GM21737 (cell line): ENCODE results near the gene ANKRD53.
A peak's percentile ranks its signal among the peaks of the same experiment; 100 is the strongest.

ENCODE experiments used
- ATAC-seq: cut with Tn5 transposase; IDR thresholded peaks from one replicate; pipeline ENCODE4 v1.9.1; 2021; ENCODE audit warnings: mild to moderate bottlenecking, moderate library complexity; ENCODE audit not compliant: unreplicated experiment

ANKRD53 gene

DNA sequence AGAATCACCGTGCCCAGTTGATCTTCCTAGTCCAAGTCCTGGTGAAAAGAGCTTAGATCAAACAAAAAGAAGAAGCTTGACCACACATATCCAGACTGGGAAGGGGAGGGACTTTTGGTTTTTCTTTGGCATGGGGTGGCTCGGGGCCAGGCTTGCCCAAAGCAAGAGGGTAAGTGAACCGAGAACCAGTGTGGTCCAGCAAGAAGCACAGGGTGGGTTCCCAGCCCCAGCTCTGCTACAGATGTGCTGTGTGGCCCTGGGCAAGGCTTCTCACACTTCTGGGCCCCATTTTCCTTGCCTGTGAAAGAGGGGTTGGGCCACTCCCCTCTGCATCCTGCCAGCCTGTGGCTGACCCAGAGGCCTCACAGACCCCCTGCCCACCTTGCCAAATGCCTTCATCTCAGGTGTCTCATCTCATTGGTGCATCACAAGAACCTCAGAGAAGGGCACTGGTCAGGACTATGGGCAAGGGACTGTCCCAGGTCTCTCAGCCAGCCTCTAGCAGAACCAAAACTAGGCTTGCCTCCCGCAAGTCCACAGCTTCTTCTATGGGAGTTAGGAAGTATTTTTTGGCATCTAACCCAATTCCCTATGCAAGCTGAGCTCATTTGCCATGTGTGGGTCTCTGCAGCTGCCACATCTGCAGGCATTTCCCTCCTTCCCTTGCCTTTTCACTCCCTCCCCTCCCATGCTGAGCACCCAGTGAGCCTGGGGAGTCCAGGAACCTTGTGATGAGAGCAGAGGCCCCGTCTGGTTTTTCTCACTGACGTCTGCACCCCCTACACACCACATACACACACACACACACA, 35.8 kb upstream of the ANKRD53 start:
- ATAC-seq, result no peak

DNA sequence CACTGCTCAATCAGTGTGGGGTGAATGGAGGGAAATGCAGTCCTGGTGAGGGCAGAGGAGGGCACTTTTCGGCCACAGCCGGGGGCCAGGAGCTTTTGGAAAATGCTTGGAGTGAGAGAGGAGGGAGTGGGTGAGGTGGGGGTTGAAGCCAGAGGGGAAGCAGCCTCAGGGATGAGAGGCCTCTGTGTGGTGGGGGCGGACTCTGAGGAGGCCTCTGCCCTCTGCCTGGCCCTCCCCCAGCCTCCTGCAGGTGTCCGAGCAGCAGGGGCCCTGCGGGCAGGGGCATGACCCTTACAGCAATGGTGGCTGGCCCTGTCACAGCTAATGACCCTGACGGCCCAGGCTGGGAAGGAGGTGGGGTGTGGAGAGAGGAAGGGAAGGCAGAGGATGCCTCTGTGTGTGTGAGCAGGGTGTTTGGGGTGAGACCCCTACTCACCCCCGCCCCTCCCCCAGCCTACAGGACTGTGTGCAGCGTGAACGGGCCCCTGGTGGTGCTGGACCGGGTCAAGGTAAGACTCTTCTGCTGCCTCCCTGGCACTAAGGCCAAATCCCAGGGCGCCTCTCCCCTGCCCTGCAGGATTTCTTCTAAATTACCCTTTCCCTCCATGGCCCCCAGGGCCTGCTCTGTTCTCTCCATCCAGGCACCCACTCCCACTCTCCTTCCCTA, 35.1 kb upstream of the ANKRD53 start:
- ATAC-seq, result no peak

DNA sequence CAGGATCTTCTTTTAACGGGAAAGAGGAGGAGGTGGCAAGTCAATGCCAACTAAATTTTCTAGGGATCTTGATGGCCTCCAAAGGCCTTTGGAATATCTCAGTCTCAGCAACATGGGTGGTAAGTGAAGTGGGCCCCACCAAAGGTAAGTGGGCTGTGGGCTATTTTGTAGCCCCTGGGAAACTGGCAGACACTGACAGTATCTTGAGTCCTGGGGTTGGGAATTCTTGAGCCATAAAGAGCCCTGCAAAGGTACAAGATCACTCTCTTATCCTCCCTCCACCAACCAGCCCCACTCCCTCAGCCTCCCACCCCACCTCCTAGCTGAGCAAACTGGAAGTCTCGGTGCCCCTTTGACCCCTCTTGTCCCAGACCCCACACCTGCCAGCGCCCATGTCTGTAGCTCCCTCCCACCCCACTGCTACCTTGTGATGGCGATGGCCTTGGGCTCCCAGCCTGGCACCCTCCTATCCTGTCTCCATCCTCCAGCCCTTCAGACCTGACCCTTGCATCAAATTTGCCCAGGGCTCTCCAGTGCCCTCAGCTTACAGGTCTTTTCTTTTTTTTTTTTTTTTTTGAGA, 34.2 kb upstream of the ANKRD53 start:
- no peak for ATAC-seq

DNA sequence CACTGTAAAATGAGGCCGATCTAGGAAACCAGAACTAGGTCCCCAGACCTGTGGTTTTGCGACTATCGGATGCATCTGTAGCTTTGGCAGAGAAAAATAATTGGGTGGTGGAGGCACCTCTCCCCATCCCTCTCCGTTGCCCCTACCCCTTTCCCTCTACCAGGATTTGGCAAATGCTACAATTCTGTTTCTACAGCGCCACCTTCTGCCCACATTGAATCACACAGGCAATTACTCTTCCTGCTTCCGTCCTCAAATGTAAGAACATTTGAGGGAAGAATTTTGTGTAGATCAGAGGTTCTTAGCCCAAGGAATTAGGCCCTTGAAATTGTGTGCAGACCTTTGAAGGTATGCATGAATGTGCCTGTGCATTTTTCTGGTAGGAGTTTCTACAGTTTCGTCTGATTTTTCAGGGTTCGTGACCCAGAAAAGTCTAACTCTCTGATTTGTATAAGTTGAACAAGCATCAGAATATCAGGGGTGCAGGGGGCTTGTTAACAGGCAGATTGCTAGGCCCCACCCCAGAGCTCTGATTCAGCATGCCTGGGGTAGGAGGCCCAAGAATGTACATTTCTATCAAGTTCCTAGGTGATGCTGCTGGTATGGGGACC, 31.5 kb upstream of the ANKRD53 start:
- no peak for ATAC-seq

DNA sequence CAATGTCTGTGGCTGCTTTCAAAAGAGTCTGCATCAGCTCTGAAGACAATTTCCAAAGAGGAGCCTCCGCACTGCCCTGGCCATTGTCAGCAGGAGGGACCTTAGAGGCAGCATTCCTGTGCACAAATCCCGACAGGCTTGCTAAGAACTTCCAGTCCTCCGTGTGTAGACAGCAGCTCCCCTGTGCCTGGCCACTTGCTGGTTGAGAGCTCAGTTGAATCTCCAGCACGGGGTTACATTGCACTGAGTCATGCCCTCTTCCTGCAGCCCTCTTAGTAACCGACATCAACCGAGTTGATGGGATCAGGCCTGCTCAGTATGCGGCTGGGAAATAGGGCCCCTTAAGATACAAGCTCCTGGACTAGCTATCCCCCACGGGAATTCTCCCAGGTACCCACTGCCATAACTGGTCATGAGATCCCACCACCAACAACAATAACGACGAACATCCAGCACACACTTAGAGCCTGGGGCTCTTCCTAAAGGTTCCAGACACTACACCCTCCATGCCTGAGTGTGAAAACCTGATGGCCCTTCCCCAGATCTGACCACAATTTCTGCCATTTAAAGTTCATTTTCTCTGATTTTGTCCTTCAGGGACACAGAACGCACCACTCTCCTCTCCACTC, 30.8 kb upstream of the ANKRD53 start:
- ATAC-seq, result no peak

DNA sequence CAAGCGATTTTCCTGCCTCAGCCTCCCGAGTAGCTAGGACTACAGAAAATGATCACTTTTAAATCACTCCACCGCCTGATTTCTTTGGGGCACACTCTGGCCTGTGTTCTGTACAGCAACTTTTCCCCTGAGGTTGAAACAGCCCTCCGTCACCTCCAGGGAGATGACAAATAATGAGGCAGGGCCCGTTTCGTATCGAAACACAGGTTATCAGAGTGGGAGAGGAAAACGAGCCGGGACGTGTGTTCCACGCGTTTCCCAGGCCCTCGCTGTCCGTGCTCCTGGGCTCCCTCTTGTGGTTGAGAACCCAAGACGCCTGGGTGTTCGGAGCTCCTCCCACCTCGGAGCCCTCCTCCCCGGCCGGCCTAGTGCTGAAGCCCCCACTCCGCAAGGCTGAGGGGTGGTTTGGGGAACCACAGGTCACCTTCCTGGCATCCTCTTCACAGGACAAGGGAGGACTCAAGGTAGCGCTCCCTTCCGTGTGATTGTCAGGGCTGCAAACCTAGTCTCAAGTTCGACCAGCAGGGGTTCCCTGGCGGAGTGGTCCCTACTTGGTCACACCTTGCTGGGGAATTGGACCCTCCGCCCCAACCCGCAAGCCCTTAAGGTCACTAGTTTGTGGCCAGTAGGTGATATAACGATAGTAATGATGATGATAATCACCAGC, 30.0 kb upstream of the ANKRD53 start:
- peak; percentile 67 for ATAC-seq

DNA sequence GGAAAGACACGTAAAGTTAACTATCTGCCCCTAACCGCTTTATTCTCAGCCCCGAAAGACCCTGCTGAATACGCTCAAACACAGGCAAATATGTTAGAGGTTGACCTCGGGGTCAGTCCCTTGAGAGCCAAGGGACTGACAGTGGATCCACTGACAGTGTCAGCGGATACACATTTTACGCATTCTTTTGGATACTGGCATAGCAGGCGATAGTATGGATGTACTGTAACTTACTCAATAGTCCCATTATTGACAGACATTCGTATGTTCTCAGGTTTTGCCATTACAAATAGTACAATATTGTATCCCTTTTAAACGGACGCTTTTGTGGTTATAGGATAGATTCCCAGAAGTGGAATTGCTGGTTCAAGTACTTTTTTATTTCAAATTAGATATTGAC, 29.3 kb upstream of the ANKRD53 start:
- no peak for ATAC-seq

DNA sequence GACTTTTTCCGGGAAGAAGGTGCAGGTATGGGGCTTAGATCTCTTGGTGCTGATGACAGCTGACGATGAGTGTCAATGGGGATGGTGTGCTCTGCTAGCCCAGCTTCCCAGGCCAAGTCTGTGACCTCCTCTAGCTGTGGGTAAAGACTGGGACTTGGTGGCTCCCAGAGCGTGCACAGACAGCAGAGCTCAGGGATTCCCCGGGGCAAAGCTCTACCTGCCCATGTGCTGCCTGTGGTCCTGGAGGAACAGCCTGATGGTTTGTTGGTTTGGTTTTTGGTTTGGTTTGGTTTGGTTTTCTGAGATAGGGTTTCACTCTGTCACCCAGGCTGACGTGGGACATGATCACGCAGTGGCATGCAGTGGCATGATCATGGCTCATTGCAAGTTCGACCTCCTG, 23.5 kb upstream of the ANKRD53 start:
- no peak for ATAC-seq

DNA sequence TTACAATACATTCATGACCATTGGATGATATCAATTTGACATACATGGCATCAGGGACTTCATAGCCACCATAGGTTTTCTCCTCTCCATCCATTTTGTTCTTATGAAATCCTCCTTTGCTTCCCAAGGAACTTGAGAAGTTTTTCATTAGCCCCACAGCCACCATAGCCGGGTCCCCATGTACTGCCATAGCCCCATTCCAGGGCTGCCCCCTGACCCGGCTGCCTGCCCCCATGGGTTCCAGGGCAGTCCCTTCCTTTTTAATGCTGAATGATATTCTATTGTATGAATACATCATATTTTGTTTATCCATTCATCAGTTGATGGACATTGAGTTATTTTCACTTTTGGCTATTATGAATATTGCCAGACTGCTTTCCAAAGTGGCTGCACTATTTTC, 22.3 kb upstream of the ANKRD53 start:
- no peak for ATAC-seq

DNA sequence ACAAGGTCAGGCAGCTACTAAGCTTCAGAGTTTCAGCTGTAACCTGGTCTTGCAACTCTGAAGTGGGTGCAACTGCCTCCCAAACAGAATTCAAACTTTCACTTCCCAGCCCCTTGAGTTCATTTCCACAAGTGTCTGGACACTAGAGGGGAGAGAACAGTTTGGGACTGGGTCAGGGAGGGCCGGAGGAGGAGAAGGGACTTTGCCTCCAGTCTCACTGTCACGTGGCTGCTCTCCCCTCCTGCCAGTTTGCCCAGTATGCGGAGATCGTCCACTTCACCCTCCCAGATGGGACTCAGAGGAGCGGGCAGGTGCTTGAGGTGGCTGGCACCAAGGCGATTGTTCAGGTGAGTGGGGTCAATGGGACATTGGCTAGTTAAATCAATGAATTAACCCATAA, 20.6 kb upstream of the ANKRD53 start:
- no peak for ATAC-seq

DNA sequence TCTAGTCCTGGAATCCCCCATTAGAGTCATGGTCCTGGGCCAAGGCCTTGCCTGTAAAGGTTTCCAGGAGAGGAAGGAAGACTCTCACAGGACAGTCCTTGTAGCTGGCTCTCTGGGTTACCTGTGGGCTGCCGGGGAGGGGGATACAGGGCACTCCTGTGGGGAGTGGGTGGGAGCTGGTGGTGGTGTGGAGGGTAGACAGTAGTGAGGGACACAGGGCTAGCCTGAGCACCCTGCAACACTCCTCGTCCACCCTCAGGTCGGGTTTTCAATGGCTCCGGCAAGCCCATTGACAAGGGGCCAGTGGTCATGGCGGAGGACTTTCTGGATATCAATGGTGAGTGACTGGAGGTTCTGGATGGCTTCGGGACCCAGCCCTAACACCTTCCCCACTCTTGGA, 19.7 kb upstream of the ANKRD53 start:
- no peak for ATAC-seq

DNA sequence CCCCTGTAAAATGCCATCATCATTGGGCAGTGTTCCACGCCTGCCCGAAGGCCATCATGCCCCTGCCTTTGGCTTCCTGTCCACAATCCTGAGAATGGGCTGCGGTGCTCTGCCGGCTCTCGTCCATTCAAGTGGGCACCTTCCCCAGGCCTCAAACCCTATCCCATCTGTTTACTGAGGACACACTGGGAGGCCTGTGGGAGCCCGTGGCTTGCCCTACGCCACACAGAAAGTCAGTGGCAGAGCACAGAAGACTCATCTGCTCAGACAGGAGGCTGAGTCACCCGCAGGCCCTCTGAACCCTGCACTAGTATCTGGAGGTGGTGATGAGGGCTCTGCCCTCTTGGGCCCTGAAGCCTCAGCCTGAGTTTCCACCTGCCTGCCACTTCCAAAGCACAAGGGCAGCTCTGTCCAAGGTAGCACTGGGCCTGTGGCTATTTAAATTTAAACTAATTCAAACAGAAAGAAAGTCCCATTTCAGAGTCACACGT, 19.1 kb upstream of the ANKRD53 start:
- no peak for ATAC-seq

DNA sequence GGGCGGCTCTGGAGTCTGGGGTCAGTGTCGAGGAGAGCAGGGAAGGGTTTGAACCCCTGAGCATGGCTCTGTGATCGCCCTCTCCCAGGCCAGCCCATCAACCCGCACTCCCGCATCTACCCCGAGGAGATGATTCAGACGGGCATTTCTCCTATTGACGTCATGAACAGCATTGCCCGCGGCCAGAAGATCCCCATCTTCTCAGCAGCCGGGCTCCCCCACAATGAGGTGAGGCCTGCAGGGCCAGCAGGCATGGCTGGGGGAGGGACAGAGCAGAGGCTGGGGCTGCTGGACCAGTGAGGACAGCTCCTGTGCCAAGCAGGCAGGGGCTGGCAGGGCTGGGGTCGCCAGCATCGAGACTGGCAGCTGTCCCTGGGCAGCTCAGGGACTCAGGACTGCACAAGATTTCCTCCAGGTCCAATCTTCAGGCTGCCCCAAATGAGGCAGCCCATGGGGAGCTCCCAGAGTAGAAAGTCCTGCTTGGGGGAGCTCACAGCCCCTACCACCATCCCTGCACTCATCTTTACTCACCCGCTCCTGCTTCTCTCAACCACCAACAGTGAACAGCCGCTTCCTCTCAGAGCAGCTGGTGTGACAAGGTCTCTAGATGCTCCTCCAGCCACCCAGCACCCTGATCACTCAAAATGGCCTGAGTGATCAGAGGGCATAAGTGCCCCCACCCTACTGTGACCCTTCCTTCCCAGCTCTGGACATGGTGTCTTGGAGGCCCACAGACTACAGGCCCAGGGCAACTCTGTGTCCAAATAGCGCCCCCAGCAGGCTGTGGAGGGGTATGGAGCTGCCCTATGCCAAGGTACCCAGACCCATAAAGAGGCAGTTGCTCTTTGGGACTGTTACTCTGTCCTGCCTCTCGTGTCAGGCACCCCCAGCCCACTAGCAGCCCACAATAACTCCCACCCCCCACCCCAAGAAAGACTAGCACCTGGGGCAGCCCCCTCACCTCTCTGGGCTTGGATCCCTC, 18.3 kb upstream of the ANKRD53 start:
- no peak for ATAC-seq

DNA sequence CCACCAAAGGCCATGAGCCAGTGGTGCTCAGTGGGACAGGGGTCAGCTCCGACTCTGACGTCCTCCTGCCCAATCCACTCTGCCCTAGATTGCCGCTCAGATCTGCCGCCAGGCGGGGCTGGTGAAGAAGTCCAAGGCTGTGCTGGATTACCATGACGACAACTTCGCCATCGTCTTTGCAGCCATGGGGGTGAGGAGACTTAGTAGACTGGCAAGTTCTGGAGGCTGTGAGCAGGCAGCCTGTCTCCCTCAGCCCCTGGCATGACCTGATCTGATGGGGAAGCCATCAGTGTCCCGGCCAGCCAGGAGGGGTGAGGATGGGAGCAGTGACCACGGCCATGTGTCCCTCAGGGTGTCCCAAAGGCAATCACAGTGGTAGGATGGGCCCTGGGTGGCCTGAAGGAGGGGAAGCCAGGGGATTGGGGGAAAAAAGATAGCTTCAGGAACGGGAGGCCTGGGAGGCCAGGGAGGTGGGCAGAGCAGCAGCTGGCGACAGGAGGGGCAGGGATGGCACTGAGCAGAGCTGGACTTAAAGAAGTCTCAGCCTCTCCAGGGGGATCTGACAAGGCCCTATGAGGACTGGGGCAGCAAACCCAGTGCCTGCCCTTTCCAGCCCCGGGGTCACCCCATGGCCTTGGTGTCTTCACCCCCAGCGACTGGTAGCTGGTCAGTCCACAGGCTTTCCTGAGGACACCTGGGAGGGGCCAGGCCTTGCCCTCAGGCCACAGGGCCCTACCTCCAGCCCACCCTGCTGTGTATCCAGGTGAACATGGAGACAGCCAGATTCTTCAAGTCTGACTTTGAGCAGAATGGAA, 17.4 kb upstream of the ANKRD53 start:
- ATAC-seq, result no peak

DNA sequence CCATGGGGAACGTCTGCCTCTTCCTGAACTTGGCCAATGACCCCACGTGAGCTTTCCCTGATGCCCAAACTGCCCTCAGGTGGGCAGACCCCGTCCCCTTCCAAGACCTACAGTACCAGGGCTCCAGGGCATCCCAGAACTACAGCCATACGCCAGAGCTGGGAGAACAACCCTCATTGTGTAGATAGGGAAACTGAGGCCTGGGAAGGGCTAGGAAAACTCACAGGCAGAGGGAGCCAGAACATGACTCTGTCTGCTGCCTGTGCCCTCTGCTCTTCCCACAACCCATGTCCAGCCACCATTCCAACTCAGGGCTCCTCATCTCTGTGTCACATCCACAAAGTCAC, 16.8 kb upstream of the ANKRD53 start:
- no peak for ATAC-seq

DNA sequence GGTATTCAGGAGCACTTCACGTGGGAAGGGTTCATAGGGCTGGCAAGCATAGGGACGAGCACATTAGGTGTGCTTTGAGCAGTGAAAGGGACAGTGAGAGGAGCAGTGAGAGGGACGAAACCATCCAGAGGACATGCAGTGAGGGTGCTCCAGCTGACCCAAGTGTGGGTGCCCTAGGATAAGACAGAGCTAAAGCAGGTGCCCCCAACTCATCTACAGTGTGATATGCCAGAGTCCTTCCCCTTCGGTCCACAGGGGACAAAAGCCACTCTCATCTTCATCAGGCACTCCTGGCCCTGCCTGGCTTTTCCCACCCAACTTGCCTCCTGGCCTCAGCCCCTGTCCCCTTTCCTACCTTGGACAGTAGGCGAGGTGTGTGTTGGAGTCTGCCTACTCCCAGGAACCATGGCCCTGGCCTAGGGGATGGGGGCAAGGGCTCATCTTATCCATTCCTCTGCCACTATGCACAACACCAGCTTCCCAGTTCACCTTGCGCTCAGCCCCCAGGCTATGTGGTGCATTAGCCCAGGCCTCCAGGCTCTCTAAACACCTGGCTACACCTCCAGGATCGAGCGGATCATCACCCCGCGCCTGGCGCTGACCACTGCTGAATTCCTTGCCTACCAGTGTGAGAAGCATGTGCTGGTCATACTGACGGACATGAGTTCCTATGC, 16.1 kb upstream of the ANKRD53 start:
- ATAC-seq, result no peak

DNA sequence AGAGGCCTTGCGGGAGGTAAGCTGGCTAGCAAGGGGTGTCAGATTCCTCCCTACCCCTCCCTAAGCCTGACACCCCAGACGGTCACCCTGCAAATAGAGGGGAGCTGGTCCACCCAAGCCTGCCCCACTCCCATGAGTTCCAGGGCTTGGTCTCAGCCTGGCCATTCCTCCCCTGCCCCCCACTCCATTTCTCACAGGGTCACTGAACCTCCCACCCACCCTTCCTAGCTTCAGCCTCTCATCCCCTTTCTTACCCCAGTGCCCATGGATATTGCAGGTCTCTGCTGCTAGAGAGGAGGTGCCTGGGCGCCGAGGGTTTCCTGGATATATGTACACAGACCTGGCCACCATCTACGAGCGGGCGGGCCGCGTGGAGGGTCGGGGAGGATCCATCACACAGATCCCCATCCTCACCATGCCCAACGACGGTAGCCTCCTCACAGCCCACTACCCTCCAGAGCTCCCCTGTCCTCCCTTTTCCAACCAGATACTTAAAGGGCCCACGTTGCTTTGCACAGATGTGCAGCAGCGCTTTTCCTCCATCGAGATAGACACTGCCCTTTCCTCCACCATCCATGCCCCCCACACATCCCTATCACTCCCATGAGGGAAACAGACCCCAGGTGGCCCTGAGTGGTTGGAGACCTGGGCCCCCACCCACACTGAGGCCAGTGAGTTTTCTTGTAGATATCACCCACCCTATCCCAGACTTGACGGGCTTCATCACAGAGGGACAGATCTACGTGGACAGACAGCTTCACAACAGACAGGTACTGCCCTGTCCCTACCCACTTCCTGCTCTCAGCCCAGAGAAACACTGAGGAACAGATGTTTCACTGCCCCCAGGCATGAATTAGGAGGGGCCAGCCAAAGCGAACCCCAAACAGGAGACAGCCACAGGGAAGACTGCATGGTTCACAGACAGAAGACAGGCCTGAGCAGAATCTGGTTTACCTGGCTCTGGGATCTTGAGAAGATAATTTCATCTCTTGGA, 15.2 kb upstream of the ANKRD53 start:
- ATAC-seq, result no peak
